Tibial nerve (tissue), 4 donors: ENCODE measurements around the gene RNF157. TPM values are rescaled to one million over a fixed set of nuclear protein-coding genes. Genes with fewer than 3 reads are reported as not detected.

Experiments
- DNase-seq, 2 donors: peaks; one replicate each; pipeline ENCODE4 v3.0.0-alpha.2; 2019; ENCODE audit warnings: low spot score in 2 of 2
- H3K27ac ChIP-seq, 4 donors: fragments of 200-600 bp; sonication (generic) in 3 of 4; one replicate each; pipeline ENCODE4 v1.5.1; 2017 to 2019; ENCODE audit warnings: mild to moderate bottlenecking in 1 of 4
- H3K27me3 ChIP-seq, 2 donors: fragments of 200-600 bp; sonication (generic) in 1 of 2; one replicate each; pipeline versions ENCODE4 v1.5.1 to v1.6.0; 2017 to 2019
- H3K36me3 ChIP-seq, 3 donors: fragments of 200-600 bp; sonication (generic); one replicate each; pipeline ENCODE4 v1.5.1; 2018 to 2019
- H3K4me1 ChIP-seq, 4 donors: fragments of 200-600 bp; sonication (generic) in 3 of 4; one replicate each; pipeline ENCODE4 v1.5.1; 2017 to 2019
- H3K4me3 ChIP-seq, 4 donors: fragments of 200-600 bp; sonication (generic) in 3 of 4; one replicate each; pipeline ENCODE4 v1.5.1; 2017 to 2019; ENCODE audit warnings: mild to moderate bottlenecking in 1 of 4, moderate library complexity in 1 of 4
- H3K9me3 ChIP-seq, 4 donors: fragments of 200-600 bp; sonication (generic) in 3 of 4; one replicate each; pipeline ENCODE4 v1.5.1; 2017 to 2019
- EP300 ChIP-seq, 2 donors: sonication (generic); formaldehyde crosslinking; IDR thresholded peaks; one replicate each; pipeline ENCODE4 v1.6.1; 2017; ENCODE audit warnings: antibody characterized with exemption in 2 of 2, mild to moderate bottlenecking in 1 of 2
- POLR2A ChIP-seq, 2 donors: fragments of 450-650 bp; IDR thresholded peaks; one replicate each; pipeline ENCODE4 v1.6.1; 2017; ENCODE audit warnings: antibody characterized with exemption in 2 of 2, mild to moderate bottlenecking in 2 of 2, moderate library complexity in 2 of 2
- WGBS, 2 donors: methylation state at CpG; one replicate each; pipeline ENCODE4 v1.1.5; 2018; 5-methylcytosine and 5-hydroxymethylcytosine counted together
- total RNA-seq, 4 donors: library from RNA; depleted of rRNA; stranded (reverse); fragments of >200 nt; gene quantifications; one replicate each; pipeline ENCODE4 v1.1.0, GENCODE V29; 2016
- TF ChIP-seq, protein P1 (sequence below), 5 experiments: fragments of 200-600 bp in 3 of 5; fragments of 450-650 bp in 2 of 5; sonication (generic) in 3 of 5; IDR thresholded peaks; one replicate each; pipeline ENCODE4 v1.5.1; 2016 to 2019; ENCODE audit warnings: antibody characterized with exemption in 5 of 5, mild to moderate bottlenecking in 3 of 5, moderate library complexity in 2 of 5

RNF157 gene
- total RNA-seq, 4 donors from 2014 or later = 11.1 to 18.9 (median 15.2) TPM

DNA sequence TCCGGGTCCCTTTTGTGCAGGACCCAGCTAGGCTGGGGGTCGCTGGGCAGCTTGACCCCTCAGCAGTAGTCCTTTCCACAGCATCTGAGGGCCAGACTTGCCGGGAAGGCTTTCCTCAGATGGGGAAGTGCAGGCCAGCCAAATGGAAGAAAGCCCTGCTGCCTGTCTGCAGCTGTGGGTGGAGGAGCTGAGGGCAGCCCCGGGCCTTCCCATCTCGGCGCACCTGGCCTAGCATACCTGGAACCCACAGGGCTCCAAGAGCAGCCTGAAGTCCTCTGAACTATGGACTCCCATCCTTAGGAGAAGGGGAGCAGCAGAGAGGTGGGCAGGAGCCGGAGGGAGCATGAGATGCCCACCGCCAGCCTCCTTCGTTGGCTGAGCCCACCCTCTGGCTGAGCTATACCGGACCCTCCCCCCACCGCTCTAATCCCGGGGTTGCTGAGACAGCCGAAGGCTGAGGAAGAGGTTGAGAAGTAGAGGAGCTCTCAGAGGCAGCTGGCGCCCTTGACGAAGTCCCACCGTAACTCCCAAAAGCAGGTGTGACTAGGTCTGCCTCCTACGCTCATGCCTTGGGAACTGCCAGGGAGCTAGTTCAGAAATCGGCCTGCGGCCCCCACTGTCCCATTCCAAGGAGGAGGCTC lies 38.1 kb upstream of the RNF157 start:
- Histone ChIP-seq H3K27ac (no peak overlapping the region), H3K27me3 (no peaks in the 10 kb centered on the region), H3K4me3 (no peak overlapping the region), H3K9me3 (no peaks in the 10 kb centered on the region), H3K36me3 (peaks cover 0 to 44% (median 0%) of the 10 kb centered on the region in 3 donors), H3K4me1 (peaks cover 0 to 18% (median 6%) of the 10 kb centered on the region in 4 donors)
- 85 to 90% methylated on average over 15 to 18 of the region's 19 CpGs for WGBS, 2 donors
- no peak for DNase-seq
- TF ChIP-seq, protein P1, sequence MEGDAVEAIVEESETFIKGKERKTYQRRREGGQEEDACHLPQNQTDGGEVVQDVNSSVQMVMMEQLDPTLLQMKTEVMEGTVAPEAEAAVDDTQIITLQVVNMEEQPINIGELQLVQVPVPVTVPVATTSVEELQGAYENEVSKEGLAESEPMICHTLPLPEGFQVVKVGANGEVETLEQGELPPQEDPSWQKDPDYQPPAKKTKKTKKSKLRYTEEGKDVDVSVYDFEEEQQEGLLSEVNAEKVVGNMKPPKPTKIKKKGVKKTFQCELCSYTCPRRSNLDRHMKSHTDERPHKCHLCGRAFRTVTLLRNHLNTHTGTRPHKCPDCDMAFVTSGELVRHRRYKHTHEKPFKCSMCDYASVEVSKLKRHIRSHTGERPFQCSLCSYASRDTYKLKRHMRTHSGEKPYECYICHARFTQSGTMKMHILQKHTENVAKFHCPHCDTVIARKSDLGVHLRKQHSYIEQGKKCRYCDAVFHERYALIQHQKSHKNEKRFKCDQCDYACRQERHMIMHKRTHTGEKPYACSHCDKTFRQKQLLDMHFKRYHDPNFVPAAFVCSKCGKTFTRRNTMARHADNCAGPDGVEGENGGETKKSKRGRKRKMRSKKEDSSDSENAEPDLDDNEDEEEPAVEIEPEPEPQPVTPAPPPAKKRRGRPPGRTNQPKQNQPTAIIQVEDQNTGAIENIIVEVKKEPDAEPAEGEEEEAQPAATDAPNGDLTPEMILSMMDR (IDR thresholded peaks at IDR 0.05) = no peak
- TF ChIP-seq EP300 (IDR thresholded peaks at IDR 0.05) = no peak
- TF ChIP-seq POLR2A (IDR thresholded peaks at IDR 0.05) = no peak

GRCh38 chr17:76277300-76278267 lies 37.3 kb upstream of the RNF157 start:
- Histone ChIP-seq H3K4me3 (no peak overlapping the region), H3K4me1 (peaks cover 0 to 26% (median 10%) of the 10 kb centered on the region in 4 donors), H3K27ac (no peak overlapping the region), H3K36me3 (peaks cover 0 to 37% (median 0%) of the 10 kb centered on the region in 3 donors), H3K27me3 (no peaks in the 10 kb centered on the region), H3K9me3 (no peaks in the 10 kb centered on the region)
- no peak for DNase-seq
- 86 to 87% methylated on average over 24 to 31 of the region's 31 CpGs for WGBS, 2 donors
- TF ChIP-seq EP300 (IDR thresholded peaks at IDR 0.05) = no peak
- TF ChIP-seq, protein P1 (IDR thresholded peaks at IDR 0.05) = no peak
- TF ChIP-seq POLR2A (IDR thresholded peaks at IDR 0.05) = no peak

- no peak overlapping the region for H3K4me3 ChIP-seq
- H3K4me1 ChIP-seq = peaks cover 2 to 35% (median 19%) of the 10 kb centered on the region in 4 donors
- H3K27ac ChIP-seq = peak overlapping the region in 2 of 4 donors; percentile 46 to 50
- no peak for DNase-seq
- TF ChIP-seq, protein P1 (IDR thresholded peaks at IDR 0.05) = no peak
- TF ChIP-seq POLR2A (IDR thresholded peaks at IDR 0.05) = no peak
- no peak for TF ChIP-seq EP300 (IDR thresholded peaks at IDR 0.05)
- peaks cover 0 to 34% (median 0%) of the 10 kb centered on the region in 3 donors for H3K36me3 ChIP-seq
- H3K9me3 ChIP-seq = no peaks in the 10 kb centered on the region
- no peaks in the 10 kb centered on the region for H3K27me3 ChIP-seq
- 85 to 91% methylated on average over 16 to 18 of the region's 19 CpGs for WGBS, 2 donors
Observed at GRCh38 chr17:76276461-76277299, 36.4 kb upstream of the RNF157 start.

DNA sequence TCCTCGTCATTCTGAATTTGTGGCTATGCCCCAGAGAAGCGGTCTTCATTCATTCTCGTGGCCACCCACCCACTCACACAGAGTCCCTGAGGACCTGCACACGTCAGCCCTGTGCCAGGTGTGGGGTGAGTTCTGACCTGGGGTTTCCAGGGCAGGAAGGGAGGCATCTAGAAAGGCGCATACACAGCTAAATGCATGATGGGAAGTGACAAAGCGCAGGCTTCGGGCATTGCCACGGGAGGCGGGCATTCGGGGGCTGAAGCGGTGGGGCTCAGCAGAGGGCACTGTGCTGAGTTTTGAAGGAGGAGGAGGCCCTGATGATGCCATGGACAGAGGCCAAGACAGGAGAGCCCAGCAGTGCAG lies 35.8 kb upstream of the RNF157 start:
- peaks cover 0 to 35% (median 0%) of the 10 kb centered on the region in 3 donors for H3K36me3 ChIP-seq
- WGBS, 2 donors = 80 to 89% methylated on average over 11 of the region's 11 CpGs
- DNase-seq = no peak
- H3K27ac ChIP-seq = peak overlapping the region in 1 of 4 donors; percentile 46
- H3K4me3 ChIP-seq = no peak overlapping the region
- H3K9me3 ChIP-seq = no peaks in the 10 kb centered on the region
- H3K4me1 ChIP-seq = peaks cover 2 to 41% (median 25%) of the 10 kb centered on the region in 4 donors
- no peaks in the 10 kb centered on the region for H3K27me3 ChIP-seq
- TF ChIP-seq, protein P1 (IDR thresholded peaks at IDR 0.05) = no peak
- TF ChIP-seq EP300 (IDR thresholded peaks at IDR 0.05) (no peak), POLR2A (IDR thresholded peaks at IDR 0.05) (no peak)
